Uterus (tissue), 4 donors: ENCODE data around the gene SLC17A8. TPM values are rescaled to one million over a fixed set of nuclear protein-coding genes. Genes with fewer than 3 reads are reported as not detected.

ENCODE experiments used
- DNase-seq, 2 donors: peaks; one replicate each; pipeline ENCODE4 v3.0.0-alpha.2; 2019 to 2020
- H3K27ac ChIP-seq, 2 donors: fragments of 200-600 bp; sonication (generic); 1 replicate in 1 of 2; 2 replicates in 1 of 2; pipeline ENCODE4 v1.5.1; 2016 to 2018
- H3K27me3 ChIP-seq, 2 donors: fragments of 200-600 bp; sonication (generic); one replicate each; pipeline ENCODE4 v1.5.1; 2018 to 2019; ENCODE audit warnings: control low read depth in 1 of 2
- H3K36me3 ChIP-seq, 2 donors: fragments of 200-600 bp; sonication (generic); one replicate each; pipeline ENCODE4 v1.5.1; 2019; ENCODE audit warnings: control low read depth in 1 of 2
- H3K4me1 ChIP-seq, 2 donors: fragments of 200-600 bp; sonication (generic); one replicate each; pipeline ENCODE4 v1.5.1; 2018 to 2019; ENCODE audit warnings: control low read depth in 1 of 2
- H3K4me3 ChIP-seq, 2 donors: fragments of 200-600 bp; sonication (generic); 1 replicate in 1 of 2; 2 replicates in 1 of 2; pipeline ENCODE4 v1.5.1; 2018 to 2019; ENCODE audit warnings: mild to moderate bottlenecking in 1 of 2
- H3K9me3 ChIP-seq, 2 donors: fragments of 200-600 bp; sonication (generic); one replicate each; pipeline ENCODE4 v1.5.1; 2019; ENCODE audit warnings: control low read depth in 1 of 2
- CTCF ChIP-seq, 4 experiments: fragments of 200-600 bp in 2 of 4; fragments of 450-650 bp in 2 of 4; sonication (generic) in 2 of 4; IDR thresholded peaks; one replicate each; pipeline ENCODE4 v1.5.1; 2016 to 2019; ENCODE audit warnings: antibody characterized with exemption in 4 of 4, mild to moderate bottlenecking in 2 of 4, moderate library complexity in 1 of 4
- POLR2A ChIP-seq, 2 donors: fragments of 450-650 bp; IDR thresholded peaks; one replicate each; pipeline ENCODE4 v1.6.1; 2016; ENCODE audit warnings: antibody characterized with exemption in 2 of 2, mild to moderate bottlenecking in 1 of 2, moderate library complexity in 1 of 2
- intact Hi-C: fragments of 100-400 bp; cut with DNase I; formaldehyde crosslinking; loops from one replicate; pipeline ENCODE4 v1.15.1; 2023; ENCODE audit warnings: low total_unique reads
- total RNA-seq, 4 donors: library from RNA; depleted of rRNA in 3 of 4; stranded (reverse); fragments of >200 nt in 3 of 4; gene quantifications; one replicate each; pipeline versions ENCODE4 v1.1.0 to v1.2.4, GENCODE V29; 2014 to 2023
- donor health status: DM: yes; HTN: yes; CAD: no.

The SLC17A8 gene
- total RNA-seq, 4 donors from 2014 or later = 1.1 TPM; not detected in 3

DNA sequence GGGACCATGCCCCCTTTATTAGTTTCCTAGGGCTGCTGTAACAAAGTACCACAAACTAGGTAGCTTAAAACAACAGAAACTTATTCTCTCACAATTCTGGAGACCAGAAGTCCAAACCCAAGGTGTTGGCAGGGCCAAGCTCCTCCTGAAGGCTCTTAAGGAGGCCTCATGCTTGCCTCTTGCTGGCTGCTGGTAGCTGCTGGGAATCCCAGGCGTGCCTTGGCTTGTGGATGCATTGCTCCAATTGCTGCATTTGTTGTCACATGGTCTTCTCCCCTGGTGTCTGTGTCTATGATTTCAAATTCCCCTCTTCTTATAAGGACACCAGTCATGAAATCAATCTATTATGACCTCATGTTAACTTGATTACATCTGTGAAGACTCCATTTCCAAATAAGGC, 11.2 kb downstream of the SLC17A8 start:
- Histone ChIP-seq H3K27me3 (no peaks in the 10 kb centered on the region), H3K9me3 (no peaks in the 10 kb centered on the region), H3K36me3 (no peaks in the 10 kb centered on the region), H3K4me1 (no peaks in the 10 kb centered on the region), H3K4me3 (no peak overlapping the region), H3K27ac (no peak overlapping the region)
- no peak for DNase-seq
- TF ChIP-seq POLR2A (IDR thresholded peaks at IDR 0.05) = no peak
- no peak for TF ChIP-seq CTCF (IDR thresholded peaks at IDR 0.05)
- intact Hi-C loops = no loop called here

GRCh38 chr12:100371146-100371545, 14.3 kb downstream of the SLC17A8 start:
- H3K36me3 ChIP-seq = no peaks in the 10 kb centered on the region
- H3K9me3 ChIP-seq = no peaks in the 10 kb centered on the region
- intact Hi-C loops = no loop called here
- no peak overlapping the region for H3K4me3 ChIP-seq
- no peaks in the 10 kb centered on the region for H3K4me1 ChIP-seq
- H3K27me3 ChIP-seq = no peaks in the 10 kb centered on the region
- H3K27ac ChIP-seq = no peak overlapping the region
- TF ChIP-seq CTCF (IDR thresholded peaks at IDR 0.05) = no peak
- no peak for TF ChIP-seq POLR2A (IDR thresholded peaks at IDR 0.05)
- no peak for DNase-seq

GRCh38 chr12:100372853-100373640, 16.2 kb downstream of the SLC17A8 start:
- Histone ChIP-seq H3K4me1 (no peaks in the 10 kb centered on the region), H3K36me3 (no peaks in the 10 kb centered on the region), H3K4me3 (no peak overlapping the region), H3K27me3 (no peaks in the 10 kb centered on the region), H3K27ac (no peak overlapping the region), H3K9me3 (no peaks in the 10 kb centered on the region)
- TF ChIP-seq CTCF (IDR thresholded peaks at IDR 0.05) (no peak), POLR2A (IDR thresholded peaks at IDR 0.05) (no peak)
- intact Hi-C loops = no loop called here
- DNase-seq = no peak

DNA sequence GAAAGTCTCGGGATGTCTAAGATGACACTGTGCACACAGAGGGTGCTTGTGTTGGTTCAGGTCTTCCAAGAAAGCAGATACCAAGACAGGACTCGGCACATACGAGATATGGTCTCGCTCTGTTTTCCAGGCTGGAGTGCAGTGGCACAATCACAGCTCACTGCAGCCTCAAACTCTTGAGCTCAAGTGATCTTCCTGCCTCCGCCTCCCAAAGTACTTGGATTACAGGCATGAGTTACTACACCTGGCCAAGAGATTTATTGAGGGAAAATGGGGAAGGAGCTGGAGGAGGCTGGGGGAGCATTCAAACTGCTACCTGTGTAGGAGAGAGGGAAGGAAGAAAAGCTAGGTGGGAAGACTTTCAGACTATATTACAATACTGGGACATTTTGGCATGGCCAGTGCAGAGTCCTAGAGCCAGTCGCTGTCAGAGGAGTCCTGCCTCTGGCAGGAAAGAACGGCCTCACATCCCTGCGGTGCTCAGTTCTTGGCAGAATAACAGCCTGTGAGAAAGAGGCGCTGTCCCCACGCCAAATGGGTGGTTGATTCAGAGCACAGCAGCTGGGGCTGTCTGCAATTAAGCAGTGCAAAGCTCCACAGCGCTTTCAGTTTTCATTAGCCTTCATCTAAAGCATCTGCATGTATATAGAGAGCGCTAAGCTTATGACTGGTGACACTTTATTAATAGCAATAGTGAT, 18.3 kb downstream of the SLC17A8 start:
- intact Hi-C loops = no loop called here
- no peaks in the 10 kb centered on the region for H3K27me3 ChIP-seq
- TF ChIP-seq POLR2A (IDR thresholded peaks at IDR 0.05) (no peak), CTCF (IDR thresholded peaks at IDR 0.05) (no peak)
- H3K9me3 ChIP-seq = no peaks in the 10 kb centered on the region
- no peaks in the 10 kb centered on the region for H3K36me3 ChIP-seq
- no peak overlapping the region for H3K27ac ChIP-seq
- peak; percentile 28 to 64 for DNase-seq
- H3K4me1 ChIP-seq = no peaks in the 10 kb centered on the region
- H3K4me3 ChIP-seq = no peak overlapping the region

DNA sequence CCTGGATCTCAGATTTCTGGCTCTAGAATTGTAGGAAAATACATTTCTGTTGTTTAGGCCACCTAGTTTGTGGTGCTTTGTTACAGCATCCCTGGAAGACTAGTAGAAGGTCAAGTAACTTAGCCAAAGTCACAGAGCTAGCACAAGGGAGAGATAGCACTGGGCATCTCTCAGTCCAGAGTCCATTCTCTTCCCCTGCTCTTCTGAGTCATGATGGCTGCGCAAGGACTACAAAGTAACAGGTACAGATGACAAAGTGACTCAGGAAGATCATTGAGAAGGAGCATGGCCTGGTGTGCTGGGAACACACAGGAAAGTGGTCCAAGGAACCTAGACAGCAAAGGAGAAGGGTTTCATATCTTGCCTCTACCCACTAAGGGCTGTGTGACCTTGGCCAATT, 19.3 kb downstream of the SLC17A8 start:
- intact Hi-C loops = no loop called here
- no peaks in the 10 kb centered on the region for H3K9me3 ChIP-seq
- no peaks in the 10 kb centered on the region for H3K4me1 ChIP-seq
- no peaks in the 10 kb centered on the region for H3K27me3 ChIP-seq
- no peaks in the 10 kb centered on the region for H3K36me3 ChIP-seq
- TF ChIP-seq POLR2A (IDR thresholded peaks at IDR 0.05) = no peak
- TF ChIP-seq CTCF (IDR thresholded peaks at IDR 0.05) = no peak
- DNase-seq = no peak
- H3K27ac ChIP-seq = no peak overlapping the region
- H3K4me3 ChIP-seq = no peak overlapping the region
